HG02571 (cell line): Measurements from ENCODE around the gene TBX15.
"Not testable (repeated sequence)": the region's sequence is repeated elsewhere in the genome, so short reads cannot be mapped to it uniquely, and the experiment has no call there.

Source experiments
- ATAC-seq: cut with Tn5 transposase; IDR thresholded peaks from one replicate; pipeline ENCODE4 v1.9.1; 2021; ENCODE audit warnings: mild to moderate bottlenecking, moderate library complexity; ENCODE audit not compliant: unreplicated experiment

Gene TBX15

GRCh38 chr1:118960567-118961136 lies 27.5 kb downstream of the TBX15 start:
- no peak for ATAC-seq

GRCh38 chr1:118960026-118960561 lies 28.0 kb downstream of the TBX15 start:
- peak; percentile 86 for ATAC-seq

- no peak for ATAC-seq
Measured at GRCh38 chr1:118958937-118959631, 29.1 kb downstream of the TBX15 start.

- ATAC-seq, result no peak
Measured at GRCh38 chr1:118958140-118958539, 30.0 kb downstream of the TBX15 start.

GRCh38 chr1:118957579-118957978 lies 30.6 kb downstream of the TBX15 start:
- ATAC-seq, result not testable (repeated sequence)

- ATAC-seq, result no peak
Measured at GRCh38 chr1:118954301-118954905, 33.7 kb downstream of the TBX15 start.

GRCh38 chr1:118951270-118951936 lies 36.7 kb downstream of the TBX15 start:
- ATAC-seq, result no peak

- ATAC-seq, result no peak
Measured at GRCh38 chr1:118949315-118949714, 38.8 kb downstream of the TBX15 start.

- no peak for ATAC-seq
Measured at GRCh38 chr1:118948846-118949245, 39.3 kb downstream of the TBX15 start.

- no peak for ATAC-seq
Measured at GRCh38 chr1:118948351-118948750, 39.8 kb downstream of the TBX15 start.

GRCh38 chr1:118947790-118948189 lies 40.4 kb downstream of the TBX15 start:
- ATAC-seq, result no peak

GRCh38 chr1:118947003-118947765 lies 41.0 kb downstream of the TBX15 start:
- no peak for ATAC-seq

GRCh38 chr1:118945489-118945888 lies 42.7 kb downstream of the TBX15 start:
- no peak for ATAC-seq

- ATAC-seq, result no peak
Measured at GRCh38 chr1:118944546-118944945, 43.6 kb downstream of the TBX15 start.

GRCh38 chr1:118944133-118944532 lies 44.0 kb downstream of the TBX15 start:
- no peak for ATAC-seq

- no peak for ATAC-seq
Measured at GRCh38 chr1:118940957-118941356, 47.2 kb downstream of the TBX15 start.

GRCh38 chr1:118937413-118938072 lies 50.6 kb downstream of the TBX15 start:
- ATAC-seq, result no peak

GRCh38 chr1:118934706-118935105 lies 53.4 kb downstream of the TBX15 start:
- ATAC-seq, result no peak

GRCh38 chr1:118933051-118933781 lies 54.9 kb downstream of the TBX15 start:
- no peak for ATAC-seq

GRCh38 chr1:118931876-118932275 lies 56.3 kb downstream of the TBX15 start:
- no peak for ATAC-seq
